Gastroesophageal sphincter (tissue), 4 donors: ENCODE results near the gene RHEX. TPM values are rescaled to one million over a fixed set of nuclear protein-coding genes. Genes with fewer than 3 reads are reported as not detected.
A peak's percentile ranks its signal among the peaks of the same experiment; 100 is the strongest.
"Not testable (repeated sequence)": the region's sequence is repeated elsewhere in the genome, so short reads cannot be mapped to it uniquely, and the experiment has no call there.

Experiments
- ATAC-seq: fragments of 150-250 bp; one replicate; pipeline ENCODE4 v1.9.1; 2016; ENCODE audit warnings: mild to moderate bottlenecking, moderate library complexity
- H3K27ac ChIP-seq, 4 donors: fragments of 200-600 bp; sonication (generic) in 3 of 4; 1 replicate in 3 of 4; 2 replicates in 1 of 4; pipeline ENCODE4 v1.5.1; 2016 to 2019
- H3K27me3 ChIP-seq: fragments of 200-600 bp; sonication (generic); one replicate; pipeline ENCODE4 v1.5.1; 2019
- H3K36me3 ChIP-seq, 2 donors: fragments of 200-600 bp; sonication (generic); one replicate each; pipeline ENCODE4 v1.5.1; 2019; ENCODE audit warnings: control low read depth in 1 of 2
- H3K4me1 ChIP-seq, 3 donors: fragments of 200-600 bp; sonication (generic); 1 replicate in 2 of 3; 2 replicates in 1 of 3; pipeline ENCODE4 v1.5.1; 2016 to 2019; ENCODE audit warnings: control low read depth in 2 of 3
- H3K4me3 ChIP-seq, 2 donors: fragments of 200-600 bp; sonication (generic); one replicate each; pipeline ENCODE4 v1.5.1; 2019; ENCODE audit warnings: mild to moderate bottlenecking in 1 of 2, moderate library complexity in 1 of 2
- H3K9me3 ChIP-seq, 3 donors: fragments of 200-600 bp; sonication (generic); one replicate each; pipeline ENCODE4 v1.5.1; 2017 to 2019; ENCODE audit warnings: control low read depth in 2 of 3
- CTCF ChIP-seq, 4 experiments: fragments of 200-600 bp in 2 of 4; fragments of 450-650 bp in 2 of 4; sonication (generic) in 1 of 4; IDR thresholded peaks; one replicate each; pipeline ENCODE4 v1.5.1; 2017 to 2019; ENCODE audit warnings: antibody characterized with exemption in 4 of 4, mild to moderate bottlenecking in 2 of 4, moderate library complexity in 2 of 4
- EP300 ChIP-seq: sonication (generic); formaldehyde crosslinking; IDR thresholded peaks from one replicate; pipeline ENCODE4 v1.6.1; 2017; ENCODE audit warnings: antibody characterized with exemption, mild to moderate bottlenecking
- POLR2A ChIP-seq, 2 donors: fragments of 450-650 bp; IDR thresholded peaks; one replicate each; pipeline ENCODE4 v1.6.1; 2017; ENCODE audit warnings: antibody characterized with exemption in 2 of 2, mild to moderate bottlenecking in 2 of 2, moderate library complexity in 1 of 2
- POLR2AphosphoS5 ChIP-seq: sonication (generic); formaldehyde crosslinking; IDR thresholded peaks from one replicate; pipeline ENCODE4 v1.6.1; 2017; ENCODE audit warnings: antibody characterized with exemption
- WGBS, 2 donors: methylation state at CpG; one replicate each; pipeline ENCODE4 v1.1.5; 2018; ENCODE audit warnings: low coverage in 1 of 2; 5-methylcytosine and 5-hydroxymethylcytosine counted together
- total RNA-seq, 4 donors: library from RNA; depleted of rRNA; stranded (reverse); fragments of >200 nt; gene quantifications; one replicate each; pipeline ENCODE4 v1.1.0, GENCODE V29; 2016

The RHEX gene, protein sequence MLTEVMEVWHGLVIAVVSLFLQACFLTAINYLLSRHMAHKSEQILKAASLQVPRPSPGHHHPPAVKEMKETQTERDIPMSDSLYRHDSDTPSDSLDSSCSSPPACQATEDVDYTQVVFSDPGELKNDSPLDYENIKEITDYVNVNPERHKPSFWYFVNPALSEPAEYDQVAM
- total RNA-seq, result 1 to 10 TPM; 3.5 to 6.8 (median 5.0) TPM

- not testable (repeated sequence) for H3K27me3 ChIP-seq, H3K4me1 ChIP-seq, H3K4me3 ChIP-seq, H3K27ac ChIP-seq, H3K36me3 ChIP-seq, ATAC-seq, H3K9me3 ChIP-seq
- WGBS, 2 donors, result 86 to 93% methylated on average over 3 to 15 of the region's 17 CpGs
Measured at GRCh38 chr1:206052919-206053610, at the start of gene RHEX. Gene RHEX, plus strand, starts transcription at chr1:206053173. Its CDS starts 44,656 bp downstream, at chr1:206097829.

- peak overlapping the region in 2 of 4 donors; percentile 73 to 75 for H3K27ac ChIP-seq
- H3K9me3 ChIP-seq, result no peaks in the 10 kb centered on the region
- peaks cover 0 to 31% (median 22%) of the 10 kb centered on the region in 3 donors for H3K4me1 ChIP-seq
- H3K27me3 ChIP-seq, result no peaks in the 10 kb centered on the region
- no peak for ATAC-seq
- WGBS, 2 donors, result 88 to 92% methylated on average over 7 of the region's 7 CpGs
- H3K36me3 ChIP-seq, result no peaks in the 10 kb centered on the region
- H3K4me3 ChIP-seq, result no peak overlapping the region
- no peak for TF ChIP-seq POLR2AphosphoS5
- no peak for TF ChIP-seq CTCF (IDR thresholded peaks at IDR 0.05)
- no peak for TF ChIP-seq POLR2A (IDR thresholded peaks at IDR 0.05)
- no peak for TF ChIP-seq EP300
Measured at GRCh38 chr1:206003854-206004800, 48.8 kb upstream of the RHEX start.

- no peak overlapping the region for H3K4me3 ChIP-seq
- no peak overlapping the region for H3K27ac ChIP-seq
- no peaks in the 10 kb centered on the region for H3K36me3 ChIP-seq
- TF ChIP-seq EP300 (no peak), CTCF (IDR thresholded peaks at IDR 0.05) (no peak), POLR2AphosphoS5 (no peak), POLR2A (IDR thresholded peaks at IDR 0.05) (no peak)
- ATAC-seq, result no peak
- no peaks in the 10 kb centered on the region for H3K9me3 ChIP-seq
- no peaks in the 10 kb centered on the region for H3K27me3 ChIP-seq
- WGBS, 2 donors, result 86 to 89% methylated on average over 8 to 11 of the region's 12 CpGs
- H3K4me1 ChIP-seq, result peaks cover 0 to 31% (median 22%) of the 10 kb centered on the region in 3 donors
Measured at GRCh38 chr1:206004826-206005225, 48.1 kb upstream of the RHEX start.

DNA sequence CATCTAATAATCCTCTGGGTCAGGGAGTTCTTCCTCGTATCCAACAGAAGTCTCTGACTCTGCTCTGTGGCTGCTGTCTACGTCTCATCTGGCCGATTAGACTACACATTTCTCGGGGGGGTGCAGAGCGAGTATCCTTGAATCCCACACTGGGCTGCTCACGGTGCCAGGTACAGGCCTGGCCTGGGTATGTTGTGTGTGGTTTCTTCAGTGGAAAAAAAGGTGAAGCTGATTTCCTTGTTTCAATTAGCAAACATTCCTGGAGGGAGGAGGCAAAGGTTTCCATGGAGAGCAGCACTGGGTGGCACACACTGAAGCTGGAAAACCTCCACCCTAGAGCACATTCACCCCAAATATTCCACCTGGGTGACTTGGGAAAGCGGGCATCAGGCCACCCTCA, 47.7 kb upstream of the RHEX start:
- no peaks in the 10 kb centered on the region for H3K9me3 ChIP-seq
- no peak overlapping the region for H3K4me3 ChIP-seq
- H3K4me1 ChIP-seq, result peaks cover 0 to 31% (median 22%) of the 10 kb centered on the region in 3 donors
- no peak overlapping the region for H3K27ac ChIP-seq
- no peaks in the 10 kb centered on the region for H3K27me3 ChIP-seq
- no peak for ATAC-seq
- H3K36me3 ChIP-seq, result no peaks in the 10 kb centered on the region
- no peak for TF ChIP-seq POLR2A (IDR thresholded peaks at IDR 0.05)
- TF ChIP-seq CTCF (IDR thresholded peaks at IDR 0.05), result no peak
- no peak for TF ChIP-seq EP300
- no peak for TF ChIP-seq POLR2AphosphoS5
- WGBS, 2 donors, result 80 to 97% methylated on average over 1 to 5 of the region's 7 CpGs

GRCh38 chr1:206005778-206006180, 47.2 kb upstream of the RHEX start:
- H3K4me1 ChIP-seq, result peaks cover 0 to 26% (median 22%) of the 10 kb centered on the region in 3 donors
- 49 to 79% methylated on average over 3 to 5 of the region's 8 CpGs for WGBS, 2 donors
- H3K9me3 ChIP-seq, result no peaks in the 10 kb centered on the region
- no peak for TF ChIP-seq POLR2AphosphoS5
- no peak for TF ChIP-seq CTCF (IDR thresholded peaks at IDR 0.05)
- TF ChIP-seq EP300, result no peak
- TF ChIP-seq POLR2A (IDR thresholded peaks at IDR 0.05), result no peak
- no peaks in the 10 kb centered on the region for H3K36me3 ChIP-seq
- H3K4me3 ChIP-seq, result no peak overlapping the region
- H3K27ac ChIP-seq, result no peak overlapping the region
- no peak for ATAC-seq
- H3K27me3 ChIP-seq, result no peaks in the 10 kb centered on the region
